ENCODE measurements around the gene RANBP3.

- TF ChIP-seq POLR2A (IDR thresholded peaks at IDR 0.05; ENCODE audit: low read length) (no peak), GATA1 (IDR thresholded peaks at IDR 0.05; ENCODE audit: low read depth, low read length) (no peak)
Measured at GRCh38 chr19:5918463-5919079, 59.4 kb downstream of the RANBP3 start.
